GM23248 (cell line): ENCODE results near the gene NR3C2. TPM values are rescaled to one million over a fixed set of nuclear protein-coding genes. Genes with fewer than 3 reads are reported as not detected.

Source experiments
- DNase-seq: peaks from one replicate; pipeline ENCODE4 v3.0.0-alpha.2; 2015
- H2AFZ ChIP-seq: fragments of 200-600 bp; sonication (generic); 2 replicates; pipeline ENCODE4 v1.6.1; 2016; ENCODE audit warnings: antibody characterized with exemption
- H3F3A ChIP-seq: fragments of 200-600 bp; sonication (generic); 2 replicates; pipeline ENCODE4 v1.6.1; 2016; ENCODE audit warnings: mild to moderate bottlenecking, antibody characterized with exemption, mixed run types; ENCODE audit not compliant: insufficient read depth
- H3K27ac ChIP-seq: fragments of 200-600 bp; sonication (generic); 2 replicates; pipeline ENCODE4 v1.5.1; 2016; ENCODE audit warnings: mild to moderate bottlenecking
- H3K27me3 ChIP-seq: fragments of 200-600 bp; sonication (generic); replicated peaks from 2 replicates; pipeline ENCODE4 v1.6.1; 2016; ENCODE audit warnings: mild to moderate bottlenecking; ENCODE audit not compliant: insufficient read depth
- H3K36me3 ChIP-seq: fragments of 200-600 bp; sonication (generic); 2 replicates; pipeline ENCODE4 v1.6.1; 2016; ENCODE audit warnings: low read depth, mild to moderate bottlenecking
- H3K4me1 ChIP-seq: fragments of 200-600 bp; sonication (generic); 2 replicates; pipeline ENCODE4 v1.6.1; 2016; ENCODE audit warnings: mild to moderate bottlenecking; ENCODE audit not compliant: insufficient read depth
- H3K4me2 ChIP-seq: fragments of 200-600 bp; sonication (generic); one replicate; pipeline ENCODE4 v1.6.1; 2016; ENCODE audit warnings: mild to moderate bottlenecking; ENCODE audit not compliant: unreplicated experiment
- H3K4me3 ChIP-seq: fragments of 200-600 bp; sonication (generic); 2 replicates; pipeline ENCODE4 v1.5.1; 2016; ENCODE audit warnings: mild to moderate bottlenecking
- H3K79me2 ChIP-seq: fragments of 200-600 bp; sonication (generic); 2 replicates; pipeline ENCODE4 v1.6.1; 2016; ENCODE audit warnings: mild to moderate bottlenecking; ENCODE audit not compliant: insufficient read depth
- H3K9ac ChIP-seq: fragments of 200-600 bp; sonication (generic); 2 replicates; pipeline ENCODE4 v1.6.1; 2016; ENCODE audit warnings: mild to moderate bottlenecking
- H3K9me2 ChIP-seq: fragments of 200-600 bp; sonication (generic); 2 replicates; pipeline ENCODE4 v1.6.1; 2016; ENCODE audit warnings: mixed run types, mild to moderate bottlenecking, moderate library complexity; ENCODE audit not compliant: insufficient read depth
- H3K9me3 ChIP-seq: fragments of 200-600 bp; sonication (generic); one replicate; pipeline ENCODE4 v1.6.1; 2017; ENCODE audit warnings: low read depth
- H4K20me1 ChIP-seq: fragments of 200-600 bp; sonication (generic); 2 replicates; pipeline ENCODE4 v1.6.0; 2016; ENCODE audit not compliant: insufficient read depth
- EZH2 ChIP-seq: fragments of 200-600 bp; sonication (generic); IDR thresholded peaks from 2 replicates; pipeline ENCODE4 v1.6.1; 2018; ENCODE audit warnings: antibody characterized with exemption, mild to moderate bottlenecking; ENCODE audit not compliant: insufficient read depth, poor library complexity, severe bottlenecking
- EZH2phosphoT487 ChIP-seq: fragments of 200-600 bp; sonication (generic); IDR thresholded peaks from 2 replicates; pipeline ENCODE4 v1.6.1; 2018; ENCODE audit warnings: antibody characterized with exemption, moderate library complexity, mild to moderate bottlenecking, low read depth; ENCODE audit not compliant: insufficient read depth
- WGBS, 2 experiments: methylation state at CpG; one replicate each; pipeline ENCODE4 v1.1.6; 2015 to 2017; ENCODE audit warnings: low lambda C conversion rate in 2 of 2, low coverage in 1 of 2; ENCODE audit errors: missing lambda C conversion rate in 2 of 2; 5-methylcytosine and 5-hydroxymethylcytosine counted together
- in situ Hi-C: fragments of 300-500 bp; cut with MboI; formaldehyde crosslinking; loops from 2 replicates; pipeline ENCODE4 v1.15.0; 2020
- polyA plus RNA-seq: library from polyadenylated mRNA; unstranded; fragments of >200 nt; fragmentation: Nextera tagmentation; extraction: Ambion mirVana; gene quantifications from 2 replicates; pipeline ENCODE4 v1.2.1, GENCODE V29; 2016
- total RNA-seq: library from RNA; depleted of rRNA; stranded (reverse); fragments of >200 nt; shearing (Covaris generic); gene quantifications from 2 replicates; pipeline ENCODE4 v1.2.3, GENCODE V29; 2014

NR3C2 gene
- total and polyA plus RNA-seq, 2 experiments from 2014 or later, result 0.04 TPM; not detected in 1

GRCh38 chr4:148254621-148255343 lies 187.4 kb downstream of the NR3C2 start:
- Histone ChIP-seq H3K9me2 (no peaks in the 10 kb centered on the region), H3K4me3 (no peak overlapping the region), H3K9ac (no peak overlapping the region), H3K27ac (no peak overlapping the region), H3K36me3 (no peaks in the 10 kb centered on the region), H2AFZ (no peak overlapping the region), H3K79me2 (no peaks in the 10 kb centered on the region), H3K4me1 (no peaks in the 10 kb centered on the region), H3F3A (no peaks in the 10 kb centered on the region), H4K20me1 (no peaks in the 10 kb centered on the region), H3K4me2 (no peak overlapping the region), H3K9me3 (no peaks in the 10 kb centered on the region), H3K27me3 (no peaks in the 10 kb centered on the region)
- DNase-seq, result no peak
- no peak for TF ChIP-seq EZH2phosphoT487
- in situ Hi-C loops, result no loop called here
- WGBS, 2 experiments, result 71 to 76% methylated on average over 1 of the region's 1 CpG

- H3K27me3 ChIP-seq, result no peaks in the 10 kb centered on the region
- TF ChIP-seq EZH2 (no peak), EZH2phosphoT487 (no peak)
- no peaks in the 10 kb centered on the region for H3K36me3 ChIP-seq
- no peak overlapping the region for H3K4me3 ChIP-seq
- H3K9me2 ChIP-seq, result no peaks in the 10 kb centered on the region
- no peak overlapping the region for H2AFZ ChIP-seq
- no peak overlapping the region for H3K27ac ChIP-seq
- H4K20me1 ChIP-seq, result no peaks in the 10 kb centered on the region
- WGBS, 2 experiments, result 54 to 61% methylated on average over 4 of the region's 4 CpGs
- no peak overlapping the region for H3K4me2 ChIP-seq
- no peaks in the 10 kb centered on the region for H3K9me3 ChIP-seq
- in situ Hi-C loops, result no loop called here
- H3K79me2 ChIP-seq, result no peaks in the 10 kb centered on the region
- H3K9ac ChIP-seq, result no peak overlapping the region
- no peak for DNase-seq
- no peaks in the 10 kb centered on the region for H3F3A ChIP-seq
- no peaks in the 10 kb centered on the region for H3K4me1 ChIP-seq
These were observed 188.4 kb downstream of the NR3C2 start for GRCh38 chr4:148253768-148254167.

- H3K9me3 ChIP-seq, result no peaks in the 10 kb centered on the region
- H3K79me2 ChIP-seq, result no peaks in the 10 kb centered on the region
- no peak overlapping the region for H3K27ac ChIP-seq
- H4K20me1 ChIP-seq, result no peaks in the 10 kb centered on the region
- no peak overlapping the region for H3K9ac ChIP-seq
- no peak overlapping the region for H3K4me3 ChIP-seq
- H2AFZ ChIP-seq, result no peak overlapping the region
- H3K4me1 ChIP-seq, result no peaks in the 10 kb centered on the region
- peaks cover 5% of the 10 kb centered on the region; the same call in 1 of the 2 replicates for H3K9me2 ChIP-seq
- H3K4me2 ChIP-seq, result no peak overlapping the region
- DNase-seq, result no peak
- TF ChIP-seq EZH2phosphoT487, result no peak
- no peak for TF ChIP-seq EZH2
- no peaks in the 10 kb centered on the region for H3K36me3 ChIP-seq
- no peaks in the 10 kb centered on the region for H3K27me3 ChIP-seq
- in situ Hi-C loops, result no loop called here
- H3F3A ChIP-seq, result no peaks in the 10 kb centered on the region
- 37 to 38% methylated on average over 4 of the region's 4 CpGs for WGBS, 2 experiments
These were observed 193.4 kb downstream of the NR3C2 start for GRCh38 chr4:148248824-148249223.

- in situ Hi-C loops, result no loop called here
These were observed 197.2 kb downstream of the NR3C2 start for GRCh38 chr4:148245015-148245414.

More at GRCh38 chr4:148245015-148245414, 197.2 kb downstream of the NR3C2 start:
- whole genome bisulfite sequencing, 2 experiments, result 63 to 74% methylated on average over 3 of the region's 3 CpGs
- TF ChIP-seq EZH2 (no peak), EZH2phosphoT487 (no peak)
- Histone ChIP-seq H3K9ac (no peak overlapping the region), H3K4me2 (no peak overlapping the region), H4K20me1 (no peaks in the 10 kb centered on the region), H3K9me2 (peaks cover 5% of the 10 kb centered on the region; the same call in 1 of the 2 replicates), H3K4me3 (no peak overlapping the region), H2AFZ (no peak overlapping the region), H3F3A (no peaks in the 10 kb centered on the region), H3K79me2 (no peaks in the 10 kb centered on the region), H3K36me3 (no peaks in the 10 kb centered on the region), H3K27ac (no peak overlapping the region), H3K9me3 (no peaks in the 10 kb centered on the region), H3K4me1 (no peaks in the 10 kb centered on the region), H3K27me3 (no peaks in the 10 kb centered on the region)
- no peak for DNase-seq
